Measurements from ENCODE around the gene TNFAIP8L3.

Gene TNFAIP8L3

GRCh38 chr15:51065261-51065660, 29.4 kb downstream of the TNFAIP8L3 start:
- no peak for TF ChIP-seq TCF4 (CRISPR knock-in tag; IDR thresholded peaks at IDR 0.05; ENCODE audit: borderline replicate concordance)
- no peak for TF ChIP-seq SNAI2 (CRISPR knock-in tag; IDR thresholded peaks at IDR 0.05)
- no peak for TF ChIP-seq ZNF565 (CRISPR knock-in tag; conservative IDR thresholded peaks at IDR 0.05; ENCODE audit: low read depth)
- TF ChIP-seq ZFP30 (CRISPR knock-in tag; IDR thresholded peaks at IDR 0.05), result no peak
- TF ChIP-seq GLIS3 (CRISPR knock-in tag; IDR thresholded peaks at IDR 0.05), result no peak
- no peak for TF ChIP-seq OSR1 (CRISPR knock-in tag; IDR thresholded peaks at IDR 0.05)
- TF ChIP-seq, protein P1, sequence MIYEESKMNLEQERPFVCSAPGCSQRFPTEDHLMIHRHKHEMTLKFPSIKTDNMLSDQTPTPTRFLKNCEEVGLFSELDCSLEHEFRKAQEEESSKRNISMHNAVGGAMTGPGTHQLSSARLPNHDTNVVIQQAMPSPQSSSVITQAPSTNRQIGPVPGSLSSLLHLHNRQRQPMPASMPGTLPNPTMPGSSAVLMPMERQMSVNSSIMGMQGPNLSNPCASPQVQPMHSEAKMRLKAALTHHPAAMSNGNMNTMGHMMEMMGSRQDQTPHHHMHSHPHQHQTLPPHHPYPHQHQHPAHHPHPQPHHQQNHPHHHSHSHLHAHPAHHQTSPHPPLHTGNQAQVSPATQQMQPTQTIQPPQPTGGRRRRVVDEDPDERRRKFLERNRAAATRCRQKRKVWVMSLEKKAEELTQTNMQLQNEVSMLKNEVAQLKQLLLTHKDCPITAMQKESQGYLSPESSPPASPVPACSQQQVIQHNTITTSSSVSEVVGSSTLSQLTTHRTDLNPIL (CRISPR knock-in tag; IDR thresholded peaks at IDR 0.05; ENCODE audit: low read depth), result no peak
- TF ChIP-seq ZC3H10 (CRISPR knock-in tag; IDR thresholded peaks at IDR 0.05), result no peak
- TF ChIP-seq ZNF8 (CRISPR knock-in tag; IDR thresholded peaks at IDR 0.05), result no peak
- TF ChIP-seq PPARA (CRISPR knock-in tag; IDR thresholded peaks at IDR 0.05; ENCODE audit: borderline replicate concordance), result no peak
- TF ChIP-seq, protein P2, sequence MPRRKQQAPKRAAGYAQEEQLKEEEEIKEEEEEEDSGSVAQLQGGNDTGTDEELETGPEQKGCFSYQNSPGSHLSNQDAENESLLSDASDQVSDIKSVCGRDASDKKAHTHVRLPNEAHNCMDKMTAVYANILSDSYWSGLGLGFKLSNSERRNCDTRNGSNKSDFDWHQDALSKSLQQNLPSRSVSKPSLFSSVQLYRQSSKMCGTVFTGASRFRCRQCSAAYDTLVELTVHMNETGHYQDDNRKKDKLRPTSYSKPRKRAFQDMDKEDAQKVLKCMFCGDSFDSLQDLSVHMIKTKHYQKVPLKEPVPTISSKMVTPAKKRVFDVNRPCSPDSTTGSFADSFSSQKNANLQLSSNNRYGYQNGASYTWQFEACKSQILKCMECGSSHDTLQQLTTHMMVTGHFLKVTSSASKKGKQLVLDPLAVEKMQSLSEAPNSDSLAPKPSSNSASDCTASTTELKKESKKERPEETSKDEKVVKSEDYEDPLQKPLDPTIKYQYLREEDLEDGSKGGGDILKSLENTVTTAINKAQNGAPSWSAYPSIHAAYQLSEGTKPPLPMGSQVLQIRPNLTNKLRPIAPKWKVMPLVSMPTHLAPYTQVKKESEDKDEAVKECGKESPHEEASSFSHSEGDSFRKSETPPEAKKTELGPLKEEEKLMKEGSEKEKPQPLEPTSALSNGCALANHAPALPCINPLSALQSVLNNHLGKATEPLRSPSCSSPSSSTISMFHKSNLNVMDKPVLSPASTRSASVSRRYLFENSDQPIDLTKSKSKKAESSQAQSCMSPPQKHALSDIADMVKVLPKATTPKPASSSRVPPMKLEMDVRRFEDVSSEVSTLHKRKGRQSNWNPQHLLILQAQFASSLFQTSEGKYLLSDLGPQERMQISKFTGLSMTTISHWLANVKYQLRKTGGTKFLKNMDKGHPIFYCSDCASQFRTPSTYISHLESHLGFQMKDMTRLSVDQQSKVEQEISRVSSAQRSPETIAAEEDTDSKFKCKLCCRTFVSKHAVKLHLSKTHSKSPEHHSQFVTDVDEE (CRISPR knock-in tag; IDR thresholded peaks at IDR 0.05), result no peak
- no peak for TF ChIP-seq ZFP3 (CRISPR knock-in tag; IDR thresholded peaks at IDR 0.05)
- no peak for TF ChIP-seq CSRNP3 (CRISPR knock-in tag; IDR thresholded peaks at IDR 0.05)
- TF ChIP-seq ZNF70 (CRISPR knock-in tag; IDR thresholded peaks at IDR 0.05), result no peak
- no peak for TF ChIP-seq PATZ1 (CRISPR knock-in tag; IDR thresholded peaks at IDR 0.05; ENCODE audit: borderline replicate concordance)
- no peak for TF ChIP-seq ESRRG (CRISPR knock-in tag; IDR thresholded peaks at IDR 0.05)
- no peak for TF ChIP-seq TOX (CRISPR knock-in tag; IDR thresholded peaks at IDR 0.05; ENCODE audit: borderline replicate concordance)
- no peak for TF ChIP-seq CSDC2 (CRISPR knock-in tag; IDR thresholded peaks at IDR 0.05)
- no peak for TF ChIP-seq ARNTL (CRISPR knock-in tag; IDR thresholded peaks at IDR 0.05; ENCODE audit: borderline replicate concordance, low read depth)
- no peak for ATAC-seq

DNA sequence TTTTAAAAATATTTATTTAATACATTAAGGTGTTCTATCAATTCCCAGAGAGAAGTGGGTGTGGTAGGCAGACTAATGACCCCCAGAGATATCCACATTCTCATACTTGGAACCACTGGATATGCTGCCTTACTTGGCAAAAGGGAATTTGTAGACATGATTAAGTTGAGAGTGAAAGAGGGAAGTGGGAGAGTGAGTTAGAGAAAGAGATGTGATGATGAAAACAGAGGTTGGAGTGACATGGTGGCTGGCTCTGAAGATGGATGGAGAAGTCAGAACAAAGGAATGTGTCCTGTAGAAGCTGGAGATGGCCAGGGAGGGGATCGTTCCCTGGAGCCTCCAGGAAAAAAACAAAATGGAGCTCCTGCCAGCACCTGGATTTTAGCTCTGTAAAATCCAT, 32.0 kb downstream of the TNFAIP8L3 start:
- TF ChIP-seq ZNF565 (CRISPR knock-in tag; conservative IDR thresholded peaks at IDR 0.05; ENCODE audit: low read depth) (no peak), TCF4 (CRISPR knock-in tag; IDR thresholded peaks at IDR 0.05; ENCODE audit: borderline replicate concordance) (no peak), CSRNP3 (CRISPR knock-in tag; IDR thresholded peaks at IDR 0.05) (no peak)
- ATAC-seq, result no peak

GRCh38 chr15:51060030-51060673, 34.6 kb downstream of the TNFAIP8L3 start:
- ATAC-seq, result no peak

More at GRCh38 chr15:51060030-51060673, 34.6 kb downstream of the TNFAIP8L3 start:
- no peak for TF ChIP-seq TOX (CRISPR knock-in tag; IDR thresholded peaks at IDR 0.05; ENCODE audit: borderline replicate concordance)
- TF ChIP-seq ESRRG (CRISPR knock-in tag; IDR thresholded peaks at IDR 0.05), result no peak
- TF ChIP-seq ISL1 (CRISPR knock-in tag; IDR thresholded peaks at IDR 0.05), result no peak
- TF ChIP-seq, protein P2 (CRISPR knock-in tag; IDR thresholded peaks at IDR 0.05), result no peak
- TF ChIP-seq, protein P3, sequence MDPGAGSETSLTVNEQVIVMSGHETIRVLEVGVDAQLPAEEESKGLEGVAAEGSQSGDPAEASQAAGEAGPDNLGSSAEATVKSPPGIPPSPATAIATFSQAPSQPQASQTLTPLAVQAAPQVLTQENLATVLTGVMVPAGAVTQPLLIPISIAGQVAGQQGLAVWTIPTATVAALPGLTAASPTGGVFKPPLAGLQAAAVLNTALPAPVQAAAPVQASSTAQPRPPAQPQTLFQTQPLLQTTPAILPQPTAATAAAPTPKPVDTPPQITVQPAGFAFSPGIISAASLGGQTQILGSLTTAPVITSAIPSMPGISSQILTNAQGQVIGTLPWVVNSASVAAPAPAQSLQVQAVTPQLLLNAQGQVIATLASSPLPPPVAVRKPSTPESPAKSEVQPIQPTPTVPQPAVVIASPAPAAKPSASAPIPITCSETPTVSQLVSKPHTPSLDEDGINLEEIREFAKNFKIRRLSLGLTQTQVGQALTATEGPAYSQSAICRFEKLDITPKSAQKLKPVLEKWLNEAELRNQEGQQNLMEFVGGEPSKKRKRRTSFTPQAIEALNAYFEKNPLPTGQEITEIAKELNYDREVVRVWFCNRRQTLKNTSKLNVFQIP (CRISPR knock-in tag; IDR thresholded peaks at IDR 0.05; ENCODE audit: borderline replicate concordance, low read depth), result no peak

All from SK-N-SH treated with all-trans-retinoic acid at 6 μM for 48 hours (cell line).